Measurements from ENCODE around the gene VOPP1. TPM values are rescaled to one million over a fixed set of nuclear protein-coding genes. Genes with fewer than 3 reads are reported as not detected.

VOPP1 gene
- total RNA-seq, 1 experiment from 2014 or later = 30.3 TPM

GRCh38 chr7:55458351-55458750 is 114.0 kb downstream of the VOPP1 start:
- ChIA-PET RAD21 (ENCODE audit: low non-redundant PET in 1 of 2, low total read pairs in 2 of 2, uncharacterized antibody in 2 of 2, unreplicated experiment in 2 of 2) (no interaction called here), POLR2A (no interaction called here), CTCF (no interaction called here)
- BruUV-seq (replicated peaks) = no TSS peak
- ATAC-seq (no peak), DNase-seq (ENCODE audit: low read depth, low spot score) (no peak)
- Histone ChIP-seq H3K4me3 (replicated peaks in 1 of 2; ENCODE audit: low read depth in 1 of 2, low read length in 2 of 2) (no peak overlapping the region), H3K9me2 (ENCODE audit: insufficient read depth) (no peaks in the 10 kb centered on the region), H2AFZ (ENCODE audit: low read depth, low read length, poor library complexity, severe bottlenecking) (no peak overlapping the region), H3K27ac (ENCODE audit: low read depth, low read length) (no peak overlapping the region), H3K36me3 (ENCODE audit: control insufficient read depth in 1 of 2, insufficient read depth in 2 of 2, low read length in 2 of 2) (no peaks in the 10 kb centered on the region), H3K27me3 (ENCODE audit: insufficient read depth, low read length) (no peaks in the 10 kb centered on the region), H3K9ac (ENCODE audit: low read length) (no peak overlapping the region), H3K79me2 (ENCODE audit: insufficient read depth, low read length) (no peaks in the 10 kb centered on the region), H4K20me1 (ENCODE audit: insufficient read depth) (no peaks in the 10 kb centered on the region), H3K9me3 (ENCODE audit: control insufficient read depth in 1 of 2, insufficient read depth in 1 of 2, low read depth in 1 of 2, low read length in 2 of 2) (0 out of 4 replicates have a peak, but pooled peaks cover 0 to 3% of the 10 kb centered on the region in 2 experiments), H3K4me2 (ENCODE audit: low read length) (no peak overlapping the region), H3K4me1 (ENCODE audit: control insufficient read depth in 1 of 2, insufficient read depth in 2 of 2, low read length in 2 of 2) (no peaks in the 10 kb centered on the region)
- intact Hi-C loops (cut with micrococcal nuclease) = no loop called here
- TF ChIP-seq CTCF (IDR thresholded peaks at IDR 0.05 in 2 of 3, conservative IDR thresholded peaks at IDR 0.05 in 1 of 3; ENCODE audit: borderline replicate concordance in 1 of 3, insufficient read depth in 1 of 3, low read depth in 2 of 3, low read length in 2 of 3) = no peak
- TF ChIP-seq SP1 (IDR thresholded peaks at IDR 0.05; ENCODE audit: low read depth) = no peak
- TF ChIP-seq REST (IDR thresholded peaks at IDR 0.05; ENCODE audit: low read depth) = no peak
- TF ChIP-seq SRF (IDR thresholded peaks at IDR 0.05; ENCODE audit: low read depth) = no peak
- no peak for TF ChIP-seq ZBTB33 (IDR thresholded peaks at IDR 0.05; ENCODE audit: extremely low read depth, insufficient replicate concordance, low read length)
- no peak for TF ChIP-seq POLR2AphosphoS5 (IDR thresholded peaks at IDR 0.05; ENCODE audit: low read depth, low read length)
- TF ChIP-seq JUND (IDR thresholded peaks at IDR 0.05) = no peak

Data from HCT116 (cell line).